CD4-positive, alpha-beta T cell (primary cell): Measurements from ENCODE around the gene PRXL2B. TPM values are rescaled to one million over a fixed set of nuclear protein-coding genes. Genes with fewer than 3 reads are reported as not detected.

Experiments used
- ATAC-seq: fragments of 200-7000 bp; cut with Tn5 transposase; one replicate; pipeline ENCODE4 v1.10.0; 2022; ENCODE audit warnings: mild to moderate bottlenecking; ENCODE audit not compliant: poor library complexity
- CTCF ChIA-PET: fragments of 350-600 bp; sonication (Branson Sonifier 250); formaldehyde crosslinking; loops from one replicate; lab custom pipeline; 2021; ENCODE audit warnings: antibody characterized with exemption, inconsistent platforms; lab: Charles Lee
- POLR2A ChIA-PET: fragments of 350-600 bp; sonication (Branson Sonifier 250); formaldehyde crosslinking; loops from one replicate; lab custom pipeline; 2021; ENCODE audit warnings: antibody characterized with exemption, inconsistent platforms; lab: Charles Lee
- DNase-seq, 14 experiments: peaks; one replicate each; pipeline ENCODE4 v3.0.0-alpha.2; 2013 to 2020; ENCODE audit warnings: mixed read lengths in 2 of 14
- H3K27ac ChIP-seq, 2 donors: one replicate each; pipeline versions ENCODE4 v1.5.1 to v1.7.0; 2013; ENCODE audit warnings: low read length in 2 of 2, low read depth in 1 of 2, mild to moderate bottlenecking in 1 of 2
- H3K27me3 ChIP-seq, 2 experiments: 1 replicate in 1 of 2; 2 replicates in 1 of 2; pipeline versions ENCODE4 v1.6.1 to v1.7.0; 2013; ENCODE audit warnings: low read length in 2 of 2, control low read depth in 1 of 2, mild to moderate bottlenecking in 1 of 2, moderate library complexity in 1 of 2; ENCODE audit not compliant: insufficient read depth in 2 of 2, control insufficient read depth in 1 of 2
- H3K36me3 ChIP-seq: one replicate; pipeline ENCODE4 v1.6.1; 2013; ENCODE audit warnings: low read length, control low read depth; ENCODE audit not compliant: insufficient read depth
- H3K4me1 ChIP-seq: one replicate; pipeline ENCODE4 v1.6.1; 2013; ENCODE audit warnings: low read length, control low read depth; ENCODE audit not compliant: insufficient read depth
- H3K4me3 ChIP-seq: one replicate; pipeline ENCODE4 v1.5.1; 2013; ENCODE audit warnings: mild to moderate bottlenecking, low read length, moderate library complexity
- H3K9me3 ChIP-seq, 2 experiments: 1 replicate in 1 of 2; 2 replicates in 1 of 2; pipeline versions ENCODE4 v1.6.1 to v1.7.0; 2013; ENCODE audit warnings: low read length in 2 of 2, mild to moderate bottlenecking in 2 of 2, control low read depth in 1 of 2, moderate library complexity in 1 of 2; ENCODE audit not compliant: control insufficient read depth in 1 of 2, insufficient read depth in 1 of 2
- H3K27ac Mint-ChIP-seq: one replicate; pipeline ENCODE4 v1.8.0; 2020; ENCODE audit warnings: mixed read lengths
- H3K27me3 Mint-ChIP-seq: one replicate; pipeline ENCODE4 v1.8.0; 2021; ENCODE audit warnings: mixed read lengths
- H3K36me3 Mint-ChIP-seq: one replicate; pipeline ENCODE4 v1.8.0; 2021; ENCODE audit warnings: low read depth, mixed read lengths
- H3K4me1 Mint-ChIP-seq: one replicate; pipeline ENCODE4 v1.8.0; 2021; ENCODE audit warnings: low read depth, mixed read lengths
- H3K4me3 Mint-ChIP-seq: one replicate; pipeline ENCODE4 v1.8.0; 2020; ENCODE audit warnings: mild to moderate bottlenecking, mixed read lengths
- H3K9me3 Mint-ChIP-seq: one replicate; pipeline ENCODE4 v1.8.0; 2020; ENCODE audit warnings: mixed read lengths
- intact Hi-C, 2 experiments: fragments of 100-400 bp; cut with DNase I in 1 of 2; cut with micrococcal nuclease in 1 of 2; formaldehyde crosslinking; loops; one replicate each; pipeline versions ENCODE4 v1.15.1 to v1.9.0; 2023 to 2025; cut with DNase I, micrococcal nuclease
- total RNA-seq, 174 experiments: library from RNA in 2 of 174; stranded (reverse) in 2 of 174; gene quantifications; one replicate each; pipeline ENCODE4 v1.2.3 and lab custom pipeline; 2021 to 2026
- TF ChIP-seq, protein P1 (sequence below): fragments of 200-600 bp; IDR thresholded peaks from one replicate; pipeline ENCODE4 v1.8.0; 2022; ENCODE audit warnings: antibody characterized with exemption, mild to moderate bottlenecking

The PRXL2B gene
- total RNA-seq, 2 experiments from 2014 or later: 11.0 to 12.8 TPM

DNA sequence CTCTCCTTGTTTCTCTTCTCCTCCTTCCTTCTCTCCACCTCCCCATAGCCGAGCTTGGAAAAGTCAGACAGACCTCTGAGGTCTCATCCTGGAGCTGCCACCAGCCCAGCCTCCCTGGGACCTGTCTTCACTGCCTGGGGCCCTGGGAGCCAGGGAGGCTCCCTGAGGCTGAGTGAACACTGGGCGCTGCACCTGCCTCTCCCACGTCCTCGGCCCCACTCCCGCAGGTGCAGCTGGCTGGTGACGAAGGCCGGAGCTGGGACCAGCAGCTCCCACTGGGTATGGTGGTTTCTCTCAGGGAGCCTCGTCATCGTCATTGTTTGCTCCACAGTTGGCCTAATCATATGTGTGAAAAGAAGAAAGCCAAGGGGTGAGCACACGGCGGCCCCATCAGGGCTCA is 25.1 kb upstream of the PRXL2B start:
- H3K9me3 Mint-ChIP-seq: no peaks in the 10 kb centered on the region
- intact Hi-C loops: no loop called here
- Histone ChIP-seq H3K9me3 (no peaks in the 10 kb centered on the region), H3K27me3 (no peaks in the 10 kb centered on the region), H3K4me1 (peaks cover 47% of the 10 kb centered on the region), H3K4me3 (no peak overlapping the region), H3K36me3 (peaks cover 60% of the 10 kb centered on the region), H3K27ac (no peak overlapping the region)
- POLR2A ChIA-PET: interaction anchor here (0.9 to 2.8 kb wide), 6 partner anchors 10 to 36 kb away, joined by 3 to 23 read pairs (median 6); no protein-coding TSS in a partner anchor
- peaks cover 14% of the 10 kb centered on the region for H3K4me1 Mint-ChIP-seq
- CTCF ChIA-PET: interaction anchor here (0.7 to 2.0 kb wide), 6 partner anchors 10 to 147 kb away, joined by 4 to 20 read pairs (median 6); partner anchors contain the start of genes PANK4 and PRXL2B
- TF ChIP-seq, protein P1, sequence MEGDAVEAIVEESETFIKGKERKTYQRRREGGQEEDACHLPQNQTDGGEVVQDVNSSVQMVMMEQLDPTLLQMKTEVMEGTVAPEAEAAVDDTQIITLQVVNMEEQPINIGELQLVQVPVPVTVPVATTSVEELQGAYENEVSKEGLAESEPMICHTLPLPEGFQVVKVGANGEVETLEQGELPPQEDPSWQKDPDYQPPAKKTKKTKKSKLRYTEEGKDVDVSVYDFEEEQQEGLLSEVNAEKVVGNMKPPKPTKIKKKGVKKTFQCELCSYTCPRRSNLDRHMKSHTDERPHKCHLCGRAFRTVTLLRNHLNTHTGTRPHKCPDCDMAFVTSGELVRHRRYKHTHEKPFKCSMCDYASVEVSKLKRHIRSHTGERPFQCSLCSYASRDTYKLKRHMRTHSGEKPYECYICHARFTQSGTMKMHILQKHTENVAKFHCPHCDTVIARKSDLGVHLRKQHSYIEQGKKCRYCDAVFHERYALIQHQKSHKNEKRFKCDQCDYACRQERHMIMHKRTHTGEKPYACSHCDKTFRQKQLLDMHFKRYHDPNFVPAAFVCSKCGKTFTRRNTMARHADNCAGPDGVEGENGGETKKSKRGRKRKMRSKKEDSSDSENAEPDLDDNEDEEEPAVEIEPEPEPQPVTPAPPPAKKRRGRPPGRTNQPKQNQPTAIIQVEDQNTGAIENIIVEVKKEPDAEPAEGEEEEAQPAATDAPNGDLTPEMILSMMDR: no peak
- H3K4me3 Mint-ChIP-seq: peak overlapping the region; percentile 81
- DNase-seq (no peak), ATAC-seq (no peak)
- H3K27me3 Mint-ChIP-seq: no peaks in the 10 kb centered on the region
- peak overlapping the region; percentile 76 for H3K27ac Mint-ChIP-seq
- peaks cover 30% of the 10 kb centered on the region for H3K36me3 Mint-ChIP-seq

DNA sequence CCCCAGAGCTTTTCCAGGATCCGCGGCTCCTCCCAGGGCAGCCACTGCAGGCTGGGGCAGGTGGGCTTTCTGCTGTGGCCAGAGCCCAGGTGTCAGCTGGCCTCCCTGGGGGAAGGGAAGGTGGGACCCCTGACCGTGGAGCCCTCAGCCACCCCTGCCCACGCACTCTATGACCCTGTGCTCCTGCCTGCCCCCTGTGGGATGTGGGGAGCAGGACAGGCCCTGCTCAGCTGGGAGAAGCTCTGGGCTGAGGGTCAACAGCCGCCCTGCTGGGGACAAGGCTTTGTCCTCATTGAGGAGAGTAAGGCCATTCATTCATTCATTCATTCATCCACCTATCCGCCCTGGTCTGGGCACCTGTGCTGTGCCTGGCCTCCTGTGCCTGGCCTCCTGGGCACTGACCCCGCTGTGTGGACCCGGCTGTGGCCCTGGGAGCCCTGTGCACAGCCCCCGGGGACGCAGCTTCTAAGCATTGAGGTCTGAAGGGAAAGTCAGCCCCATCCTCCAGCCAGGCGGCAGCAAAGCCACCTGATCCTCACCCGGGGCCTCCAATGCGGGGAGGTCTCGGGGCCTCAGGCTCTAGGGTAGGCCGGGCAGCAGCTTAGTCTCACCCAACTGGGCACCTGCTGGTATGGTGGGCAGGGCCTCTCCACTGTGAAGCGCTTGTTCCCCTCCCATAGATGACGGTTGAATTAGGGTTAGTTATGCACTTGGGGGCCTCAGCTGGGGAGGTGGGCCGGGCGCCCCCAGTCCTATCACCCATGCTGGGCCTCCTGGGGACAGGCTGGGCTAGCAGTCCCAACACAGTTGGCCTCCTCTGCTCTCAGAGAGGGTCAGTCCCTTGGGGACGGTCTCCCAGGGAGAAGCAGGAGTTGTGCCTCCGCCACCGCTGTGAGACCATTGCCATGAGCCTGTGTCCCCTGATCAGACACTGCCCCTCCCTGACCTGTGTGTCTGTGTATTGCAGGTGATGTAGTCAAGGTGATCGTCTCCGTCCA is 24.4 kb upstream of the PRXL2B start:
- peaks cover 27% of the 10 kb centered on the region for H3K36me3 Mint-ChIP-seq
- Histone ChIP-seq H3K4me1 (peaks cover 42% of the 10 kb centered on the region), H3K4me3 (no peak overlapping the region), H3K27me3 (no peaks in the 10 kb centered on the region), H3K27ac (peak overlapping the region in 1 of 2 donors; percentile 34), H3K9me3 (no peaks in the 10 kb centered on the region), H3K36me3 (peaks cover 60% of the 10 kb centered on the region)
- ChIA-PET CTCF (interaction anchor here (0.6 to 2.0 kb wide), 8 partner anchors 10 to 148 kb away, joined by 3 to 20 read pairs (median 5); partner anchors contain the start of genes PANK4 and PRXL2B), POLR2A (interaction anchor here (0.9 to 2.8 kb wide), 7 partner anchors 9 to 37 kb away, joined by 3 to 23 read pairs (median 3); partner anchors contain the start of gene PRXL2B)
- DNase-seq (peak in 2 of 14 experiments; percentile 35 to 46), ATAC-seq (peak; percentile 47)
- H3K27ac Mint-ChIP-seq: peak overlapping the region; percentile 76
- peaks cover 11% of the 10 kb centered on the region for H3K4me1 Mint-ChIP-seq
- no peaks in the 10 kb centered on the region for H3K27me3 Mint-ChIP-seq
- H3K4me3 Mint-ChIP-seq: no peak overlapping the region
- TF ChIP-seq, protein P1: no peak
- intact Hi-C loops: no loop called here
- H3K9me3 Mint-ChIP-seq: no peaks in the 10 kb centered on the region

DNA sequence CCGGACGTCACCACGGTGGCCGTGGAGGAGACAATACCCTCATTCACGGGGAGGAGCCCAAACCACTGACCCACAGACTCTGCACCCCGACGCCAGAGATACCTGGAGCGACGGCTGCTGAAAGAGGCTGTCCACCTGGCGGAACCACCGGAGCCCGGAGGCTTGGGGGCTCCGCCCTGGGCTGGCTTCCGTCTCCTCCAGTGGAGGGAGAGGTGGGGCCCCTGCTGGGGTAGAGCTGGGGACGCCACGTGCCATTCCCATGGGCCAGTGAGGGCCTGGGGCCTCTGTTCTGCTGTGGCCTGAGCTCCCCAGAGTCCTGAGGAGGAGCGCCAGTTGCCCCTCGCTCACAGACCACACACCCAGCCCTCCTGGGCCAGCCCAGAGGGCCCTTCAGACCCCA is 23.4 kb upstream of the PRXL2B start:
- no peaks in the 10 kb centered on the region for H3K9me3 Mint-ChIP-seq
- peak overlapping the region; percentile 33 for H3K27ac Mint-ChIP-seq
- no peak for DNase-seq

More for the DNA sequence above, 23.4 kb upstream of the PRXL2B start:
- POLR2A ChIA-PET: interaction anchor here (3.0 kb wide), 1 partner anchor 21 kb away, joined by 20 read pairs; no protein-coding TSS in a partner anchor
- Histone ChIP-seq H3K36me3 (peaks cover 53% of the 10 kb centered on the region), H3K4me1 (peaks cover 32% of the 10 kb centered on the region), H3K4me3 (no peak overlapping the region), H3K9me3 (no peaks in the 10 kb centered on the region), H3K27ac (no peak overlapping the region), H3K27me3 (no peaks in the 10 kb centered on the region)
- TF ChIP-seq, protein P1: no peak
- no peaks in the 10 kb centered on the region for H3K27me3 Mint-ChIP-seq
- H3K4me1 Mint-ChIP-seq: peaks cover 5% of the 10 kb centered on the region
- CTCF ChIA-PET: no interaction called here
- ATAC-seq: no peak
- intact Hi-C loops: no loop called here
- H3K4me3 Mint-ChIP-seq: no peak overlapping the region
- peaks cover 27% of the 10 kb centered on the region for H3K36me3 Mint-ChIP-seq
